Fibroblast of skin of right biceps (primary cell): Measurements from ENCODE around the gene NOL4L.

Experiments
- DNase-seq: peaks from one replicate; pipeline ENCODE4 v3.0.0-alpha.2; 2013

Gene NOL4L

GRCh38 chr20:32574296-32575226 lies 10.6 kb downstream of the NOL4L start:
- peak; percentile 91 for DNase-seq

GRCh38 chr20:32573167-32573851 lies 11.8 kb downstream of the NOL4L start:
- no peak for DNase-seq

GRCh38 chr20:32572271-32572968 lies 12.7 kb downstream of the NOL4L start:
- no peak for DNase-seq

- DNase-seq = no peak
Measured at GRCh38 chr20:32571566-32571965, 13.6 kb downstream of the NOL4L start.

- no peak for DNase-seq
Measured at GRCh38 chr20:32570401-32571190, 14.5 kb downstream of the NOL4L start.

GRCh38 chr20:32569380-32570305 lies 15.5 kb downstream of the NOL4L start:
- DNase-seq = no peak

- no peak for DNase-seq
Measured at GRCh38 chr20:32569018-32569379, 16.1 kb downstream of the NOL4L start.

GRCh38 chr20:32567384-32568178 lies 17.6 kb downstream of the NOL4L start:
- no peak for DNase-seq

- no peak for DNase-seq
Measured at GRCh38 chr20:32566379-32567374, 18.5 kb downstream of the NOL4L start.

GRCh38 chr20:32565735-32566032 lies 19.4 kb downstream of the NOL4L start:
- DNase-seq = no peak

GRCh38 chr20:32564921-32565734 lies 20.0 kb downstream of the NOL4L start:
- no peak for DNase-seq

GRCh38 chr20:32564440-32564839 lies 20.7 kb downstream of the NOL4L start:
- no peak for DNase-seq

GRCh38 chr20:32563311-32564272 lies 21.5 kb downstream of the NOL4L start:
- DNase-seq = no peak

GRCh38 chr20:32562495-32562911 lies 22.6 kb downstream of the NOL4L start:
- no peak for DNase-seq

- DNase-seq = no peak
Measured at GRCh38 chr20:32560989-32561830, 23.9 kb downstream of the NOL4L start.

- DNase-seq = no peak
Measured at GRCh38 chr20:32560482-32560988, 24.6 kb downstream of the NOL4L start.
